ENCODE data around the gene ANKRD44. TPM values are rescaled to one million over a fixed set of nuclear protein-coding genes. Genes with fewer than 3 reads are reported as not detected.

Gene ANKRD44
- total RNA-seq, 2 donors from 2014 or later: 7.0 to 10.1 TPM

DNA sequence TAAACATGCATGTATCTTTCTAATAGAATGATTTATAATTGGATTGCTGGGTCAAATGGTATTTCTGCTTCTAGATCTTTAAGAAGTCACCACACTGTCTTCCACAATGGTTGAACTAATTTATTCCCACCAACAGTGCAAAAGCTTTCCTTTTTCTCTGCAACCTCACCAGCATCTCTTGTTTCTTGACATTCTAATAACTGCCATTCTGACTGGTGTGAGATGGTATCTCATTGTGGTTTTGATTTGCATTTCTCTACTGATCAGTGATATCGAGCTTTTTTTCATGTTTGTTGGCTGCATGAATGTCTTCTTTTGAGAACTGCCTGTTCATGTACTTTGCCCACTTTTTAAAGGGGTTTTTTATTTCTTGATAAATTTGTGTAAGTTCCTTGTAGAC is 182.5 kb downstream of the ANKRD44 start:
- Histone ChIP-seq H3K4me1 (no peaks in the 10 kb centered on the region), H3K27ac (no peak overlapping the region), H3K36me3 (peaks cover 5% of the 10 kb centered on the region), H3K9me3 (no peaks in the 10 kb centered on the region), H3K27me3 (no peaks in the 10 kb centered on the region), H3K4me3 (no peak overlapping the region)
- no peak for DNase-seq (ENCODE audit: low spot score)
- TF ChIP-seq, protein P1, sequence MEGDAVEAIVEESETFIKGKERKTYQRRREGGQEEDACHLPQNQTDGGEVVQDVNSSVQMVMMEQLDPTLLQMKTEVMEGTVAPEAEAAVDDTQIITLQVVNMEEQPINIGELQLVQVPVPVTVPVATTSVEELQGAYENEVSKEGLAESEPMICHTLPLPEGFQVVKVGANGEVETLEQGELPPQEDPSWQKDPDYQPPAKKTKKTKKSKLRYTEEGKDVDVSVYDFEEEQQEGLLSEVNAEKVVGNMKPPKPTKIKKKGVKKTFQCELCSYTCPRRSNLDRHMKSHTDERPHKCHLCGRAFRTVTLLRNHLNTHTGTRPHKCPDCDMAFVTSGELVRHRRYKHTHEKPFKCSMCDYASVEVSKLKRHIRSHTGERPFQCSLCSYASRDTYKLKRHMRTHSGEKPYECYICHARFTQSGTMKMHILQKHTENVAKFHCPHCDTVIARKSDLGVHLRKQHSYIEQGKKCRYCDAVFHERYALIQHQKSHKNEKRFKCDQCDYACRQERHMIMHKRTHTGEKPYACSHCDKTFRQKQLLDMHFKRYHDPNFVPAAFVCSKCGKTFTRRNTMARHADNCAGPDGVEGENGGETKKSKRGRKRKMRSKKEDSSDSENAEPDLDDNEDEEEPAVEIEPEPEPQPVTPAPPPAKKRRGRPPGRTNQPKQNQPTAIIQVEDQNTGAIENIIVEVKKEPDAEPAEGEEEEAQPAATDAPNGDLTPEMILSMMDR (IDR thresholded peaks at IDR 0.05): no peak

GRCh38 chr2:197126630-197127352 is 183.8 kb downstream of the ANKRD44 start:
- TF ChIP-seq, protein P1 (IDR thresholded peaks at IDR 0.05): no peak
- no peak for DNase-seq (ENCODE audit: low spot score)
- H3K27ac ChIP-seq: no peak overlapping the region

GRCh38 chr2:197124639-197125390 is 185.8 kb downstream of the ANKRD44 start:
- no peak overlapping the region for H3K4me3 ChIP-seq
- no peaks in the 10 kb centered on the region for H3K9me3 ChIP-seq
- H3K4me1 ChIP-seq: no peaks in the 10 kb centered on the region
- H3K27me3 ChIP-seq: no peaks in the 10 kb centered on the region
- H3K27ac ChIP-seq: no peak overlapping the region
- no peak for DNase-seq (ENCODE audit: low spot score)
- TF ChIP-seq, protein P1 (IDR thresholded peaks at IDR 0.05): no peak
- H3K36me3 ChIP-seq: peaks cover 5% of the 10 kb centered on the region

More at GRCh38 chr2:197126630-197127352, 183.8 kb downstream of the ANKRD44 start:
- no peaks in the 10 kb centered on the region for H3K4me1 ChIP-seq
- H3K4me3 ChIP-seq: no peak overlapping the region
- no peaks in the 10 kb centered on the region for H3K27me3 ChIP-seq
- peaks cover 5% of the 10 kb centered on the region for H3K36me3 ChIP-seq
- H3K9me3 ChIP-seq: no peaks in the 10 kb centered on the region

DNA sequence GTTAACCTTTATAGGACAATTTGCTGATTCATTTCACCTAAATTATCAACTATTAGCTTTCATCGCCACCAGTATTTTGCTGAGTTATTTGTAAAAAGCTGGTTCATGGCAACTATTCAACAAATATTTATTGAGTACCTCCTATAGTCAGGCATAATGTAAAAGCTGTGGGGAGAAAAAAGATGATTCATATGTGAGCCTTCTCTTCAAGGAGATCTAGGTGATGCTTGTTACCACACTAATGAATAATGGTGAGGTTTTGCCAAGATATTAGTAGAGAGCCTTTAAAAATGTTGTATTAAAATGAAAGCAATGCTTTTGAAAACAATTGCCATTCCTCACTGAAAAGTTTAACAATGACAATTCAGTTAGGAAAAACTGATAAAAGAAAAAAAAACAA is 187.8 kb downstream of the ANKRD44 start:
- TF ChIP-seq, protein P1 (IDR thresholded peaks at IDR 0.05): no peak
- Histone ChIP-seq H3K27me3 (no peaks in the 10 kb centered on the region), H3K36me3 (peaks cover 9% of the 10 kb centered on the region), H3K9me3 (no peaks in the 10 kb centered on the region), H3K4me1 (no peaks in the 10 kb centered on the region), H3K4me3 (no peak overlapping the region), H3K27ac (no peak overlapping the region)
- no peak for DNase-seq (ENCODE audit: low spot score)

DNA sequence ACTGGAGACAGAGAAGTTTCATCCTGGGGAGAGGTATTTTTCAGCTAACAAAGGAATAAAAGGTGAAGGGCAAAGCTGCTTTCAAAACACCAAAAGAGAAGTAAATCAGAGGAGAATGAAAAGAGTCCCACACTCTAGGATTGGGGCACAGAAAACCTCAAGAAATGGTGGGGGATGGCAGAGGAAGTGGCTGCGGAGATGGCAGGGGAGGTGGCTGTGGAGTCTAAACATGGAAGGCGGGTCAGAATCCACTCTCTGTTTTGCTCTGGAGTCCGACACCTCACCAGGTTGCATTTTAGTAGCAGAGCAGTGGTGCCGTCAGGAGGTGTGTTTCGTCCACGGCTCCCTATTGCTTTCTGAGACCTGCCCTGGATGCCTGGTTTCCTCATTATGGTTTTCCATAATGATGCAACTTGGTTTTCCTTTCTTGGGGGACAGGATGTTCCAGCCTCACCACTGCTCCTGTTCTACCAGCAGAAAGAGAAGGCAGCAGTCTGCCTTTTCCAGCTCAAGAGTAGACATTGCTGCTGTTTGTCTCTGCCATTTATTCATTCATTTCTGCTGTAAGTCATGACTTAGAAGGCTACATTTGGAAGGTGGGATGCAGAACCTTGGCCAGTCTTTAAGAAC is 188.7 kb downstream of the ANKRD44 start:
- no peaks in the 10 kb centered on the region for H3K9me3 ChIP-seq
- no peak overlapping the region for H3K4me3 ChIP-seq
- H3K27ac ChIP-seq: no peak overlapping the region
- peaks cover 9% of the 10 kb centered on the region for H3K36me3 ChIP-seq
- no peak for DNase-seq (ENCODE audit: low spot score)
- H3K27me3 ChIP-seq: no peaks in the 10 kb centered on the region
- TF ChIP-seq, protein P1 (IDR thresholded peaks at IDR 0.05): no peak
- H3K4me1 ChIP-seq: no peaks in the 10 kb centered on the region

Measured in right atrium auricular region (tissue), 2 donors.